GM12878 (cell line): ENCODE data around the gene PTGR1. TPM values are rescaled to one million over a fixed set of nuclear protein-coding genes. Genes with fewer than 3 reads are reported as not detected.

Experiments
- ATAC-seq: fragments of 200-7000 bp; cut with Tn5 transposase; 3 replicates; pipeline ENCODE4 v1.9.1; 2020; ENCODE audit warnings: mild to moderate bottlenecking, moderate library complexity
- BruUV-seq: library from RNA; stranded (reverse); fragments of 400-500 nt; replicated peaks from 2 replicates; lab custom pipeline; 2021; lab: Mats Ljungman, UMichigan
- CTCF ChIA-PET: fragments of 300-600 bp; sonication (Branson Sonifier 250); formaldehyde crosslinking; extraction: SDS; loops from one replicate; lab custom pipeline; 2021; ENCODE audit warnings: inconsistent platforms; lab: Yijun Ruan, JAX
- POLR2A ChIA-PET: fragments of 350-600 bp; formaldehyde crosslinking; extraction: SDS; loops from one replicate; lab custom pipeline; 2021; ENCODE audit warnings: inconsistent platforms; lab: Charles Lee
- RAD21 ChIA-PET: fragments of 300-600 bp; sonication (Branson Sonifier 250); formaldehyde crosslinking; loops from one replicate; lab custom pipeline; 2023; ENCODE audit warnings: antibody characterized with exemption; ENCODE audit not compliant: unreplicated experiment; lab: Charles Lee
- SMC1A ChIA-PET: fragments of 300-600 bp; sonication (Branson Sonifier 250); formaldehyde crosslinking; loops from one replicate; lab custom pipeline; 2023; ENCODE audit not compliant: unreplicated experiment, uncharacterized antibody; lab: Charles Lee
- DNase-seq: peaks from one replicate; pipeline ENCODE4 v3.0.0-alpha.2; 2011; ENCODE audit warnings: low read depth, low spot score
- FAIRE-seq: peaks from 3 replicates; lab custom pipeline; 2011; peaks lifted over from hg19 to GRCh38; lab: Jason Lieb, UNC
- H2AFZ ChIP-seq: 2 replicates; pipeline ENCODE4 v1.6.0; 2011; ENCODE audit warnings: low read depth, low read length, control low read depth; ENCODE audit not compliant: control insufficient read depth
- H3K27ac ChIP-seq: 2 replicates; pipeline ENCODE4 v1.5.1; 2011; ENCODE audit warnings: control low read depth; ENCODE audit not compliant: control insufficient read depth, insufficient read depth
- H3K27me3 ChIP-seq, 2 experiments: replicated peaks in 1 of 2; 2 replicates each; pipeline versions ENCODE4 v1.6.0 to v1.6.1; 2011; ENCODE audit warnings: low read length in 1 of 2; ENCODE audit not compliant: control insufficient read depth in 2 of 2, insufficient read depth in 2 of 2
- H3K36me3 ChIP-seq, 2 experiments: 2 replicates each; pipeline ENCODE4 v1.5.1; 2011; ENCODE audit warnings: low read length in 1 of 2; ENCODE audit not compliant: control insufficient read depth in 2 of 2, insufficient read depth in 2 of 2
- H3K4me1 ChIP-seq: 2 replicates; pipeline ENCODE4 v1.6.1; 2011; ENCODE audit warnings: mild to moderate bottlenecking, low read length, moderate library complexity, mixed read lengths; ENCODE audit not compliant: control insufficient read depth, insufficient read depth
- H3K4me2 ChIP-seq: 2 replicates; pipeline ENCODE4 v1.6.0; 2011; ENCODE audit warnings: control low read depth; ENCODE audit not compliant: control insufficient read depth, insufficient read depth
- H3K4me3 ChIP-seq: fragments of 200-600 bp; sonication (generic); 2 replicates; pipeline ENCODE4 v1.5.1; 2016
- H3K79me2 ChIP-seq: 2 replicates; pipeline ENCODE4 v1.6.0; 2011; ENCODE audit warnings: low read length; ENCODE audit not compliant: control insufficient read depth, insufficient read depth
- H3K9ac ChIP-seq: 2 replicates; pipeline ENCODE4 v1.8.0; 2011; ENCODE audit warnings: low read length, control low read depth, mixed read lengths; ENCODE audit not compliant: control insufficient read depth, insufficient read depth
- H3K9me3 ChIP-seq: replicated peaks from 3 replicates; pipeline ENCODE4 v1.5.1; 2011; ENCODE audit warnings: mild to moderate bottlenecking, low read length; ENCODE audit not compliant: control insufficient read depth, insufficient read depth
- H4K20me1 ChIP-seq: 2 replicates; pipeline ENCODE4 v1.6.0; 2011; ENCODE audit not compliant: control insufficient read depth, insufficient read depth
- ATF7 ChIP-seq: fragments of 450-650 bp; IDR thresholded peaks from 2 replicates; pipeline ENCODE4 v1.6.1; 2016; ENCODE audit warnings: low read depth, mild to moderate bottlenecking
- ESRRA ChIP-seq: IDR thresholded peaks from 2 replicates; pipeline ENCODE4 v1.6.1; 2012; ENCODE audit warnings: mild to moderate bottlenecking, low read length, improper control_type of control experiment
- ETV6 ChIP-seq, 2 experiments: fragments of 450-650 bp in 1 of 2; IDR thresholded peaks in 1 of 2; conservative IDR thresholded peaks in 1 of 2; 2 replicates each; pipeline ENCODE4 v1.6.1; 2014; ENCODE audit warnings: antibody characterized with exemption in 1 of 2, borderline replicate concordance in 1 of 2, low read depth in 1 of 2, mild to moderate bottlenecking in 1 of 2, moderate library complexity in 1 of 2
- IRF3 ChIP-seq: fragments of 450-650 bp; IDR thresholded peaks from 2 replicates; pipeline ENCODE4 v1.6.1; 2014; ENCODE audit warnings: mild to moderate bottlenecking
- MAX ChIP-seq: IDR thresholded peaks from 2 replicates; pipeline ENCODE4 v1.6.1; 2012; ENCODE audit warnings: low read depth, low read length, improper control_type of control experiment
- MTA2 ChIP-seq: fragments of 450-650 bp; IDR thresholded peaks from 2 replicates; pipeline ENCODE4 v1.6.1; 2016; ENCODE audit warnings: low read depth, mild to moderate bottlenecking, moderate library complexity
- NBN ChIP-seq: fragments of 450-650 bp; IDR thresholded peaks from 2 replicates; pipeline ENCODE4 v1.6.1; 2016
- SPI1 ChIP-seq: IDR thresholded peaks from 2 replicates; pipeline ENCODE4 v1.6.1; 2011; ENCODE audit warnings: low read depth, mild to moderate bottlenecking, low read length, moderate library complexity, borderline replicate concordance; ENCODE audit not compliant: insufficient read depth
- YBX1 ChIP-seq: fragments of 450-650 bp; IDR thresholded peaks from 2 replicates; pipeline ENCODE4 v1.6.1; 2016; ENCODE audit warnings: antibody characterized with exemption
- ZBTB4 ChIP-seq: fragments of 450-650 bp; formaldehyde crosslinking; IDR thresholded peaks from 2 replicates; pipeline ENCODE4 v1.4.0; 2022; ENCODE audit warnings: mild to moderate bottlenecking, moderate library complexity
- WGBS: methylation state at CpG from one replicate; pipeline ENCODE4 v1.1.6; 2016; ENCODE audit warnings: low lambda C conversion rate; ENCODE audit not compliant: insufficient replicate concordance, insufficient coverage; ENCODE audit errors: missing lambda C conversion rate; 5-methylcytosine and 5-hydroxymethylcytosine counted together
- in situ Hi-C: fragments of 300-500 bp; cut with MboI; formaldehyde crosslinking; loops from 9 replicates; pipeline ENCODE4 v1.14.3; 2018; ENCODE audit warnings: mixed read lengths
- intact Hi-C: fragments of 100-400 bp; cut with micrococcal nuclease; formaldehyde crosslinking; loops from one replicate; pipeline ENCODE4 v1.14.2; 2022; ENCODE audit not compliant: unreplicated experiment
- polyA plus RNA-seq, 11 experiments: library from polyadenylated mRNA; depleted of rRNA in 4 of 11; unstranded in 6 of 11; stranded (reverse) in 5 of 11; fragments of >200 nt; fragmentation: Nextera tagmentation in 4 of 11; fragmentation: Illumina TruSeq in 1 of 11; extraction: Ambion mirVana in 4 of 11; extraction: Trizol in 1 of 11; gene quantifications; 1 replicate in 1 of 11; 2 replicates in 10 of 11; pipeline versions ENCODE4 v1.2.1 to v1.2.3, GENCODE V29; 2011 to 2016; ENCODE audit warnings: inconsistent platforms in 2 of 11, missing spikeins in 2 of 11, low read depth in 1 of 11
- total RNA-seq, 4 experiments: library from RNA; depleted of rRNA in 3 of 4; stranded (reverse); fragments of >200 nt in 3 of 4; fragmentation: Illumina TruSeq in 1 of 4; extraction: Trizol in 1 of 4; gene quantifications; 2 replicates each; pipeline versions ENCODE4 v1.2.1 to v1.2.3, GENCODE V29; 2013 to 2021

The PTGR1 gene
- total and polyA plus RNA-seq, 10 of the 15 experiments (the other 5 are each of a cell fraction or from before 2014, with no cell fraction given) = 0.12 to 6.3 (median 2.8) TPM

- no peak for TF ChIP-seq ZBTB4 (CRISPR knock-in tag)
Observed at GRCh38 chr9:111597852-111598732, 1.4 kb downstream of the PTGR1 start (continued).

- ATAC-seq (no peak), DNase-seq (no peak), FAIRE-seq (no peak)
- Histone ChIP-seq H3K79me2 (no peaks in the 10 kb centered on the region), H3K27ac (no peak overlapping the region), H3K27me3 (no peaks in the 10 kb centered on the region), H4K20me1 (no peaks in the 10 kb centered on the region), H3K9me3 (no peaks in the 10 kb centered on the region), H3K4me2 (no peak overlapping the region), H3K4me1 (no peaks in the 10 kb centered on the region), H2AFZ (no peak overlapping the region), H3K4me3 (no peak overlapping the region), H3K9ac (no peak overlapping the region), H3K36me3 (no peaks in the 10 kb centered on the region)
- CTCF ChIA-PET = no interaction called here
- BruUV-seq = no TSS peak
- intact Hi-C loops = no loop called here
- in situ Hi-C loops = no loop called here
- TF ChIP-seq ETV6 (conservative IDR thresholded peaks at IDR 0.05 in 1 of 2, IDR thresholded peaks at IDR 0.05 in 1 of 2; ENCODE audit: borderline replicate concordance in 1 of 2, low read depth in 1 of 2) (no peak), IRF3 (no peak), MAX (no peak), ESRRA (no peak), NBN (no peak), MTA2 (no peak), YBX1 (no peak), ATF7 (no peak), SPI1 (no peak)
- WGBS = 24% methylated on average over 5 of the region's 5 CpGs
- RAD21 ChIA-PET = no interaction called here
- SMC1A ChIA-PET = interaction anchor here (0.6 kb wide), 1 partner anchor 130 kb away, joined by 3 read pairs; no protein-coding TSS in a partner anchor
- POLR2A ChIA-PET = no interaction called here
Observed at GRCh38 chr9:111588846-111589245, 10.6 kb downstream of the PTGR1 start.
